Pancreas (tissue), 10 donors: ENCODE data around the gene RBBP8NL. TPM values are rescaled to one million over a fixed set of nuclear protein-coding genes. Genes with fewer than 3 reads are reported as not detected.

Experiments
- ATAC-seq, 4 donors: fragments of 200-7000 bp; cut with Tn5 transposase; one replicate each; pipeline versions ENCODE4 v1.8.0 to v1.9.1; 2020; ENCODE audit warnings: mild to moderate bottlenecking in 4 of 4, moderate library complexity in 4 of 4
- DNase-seq, 6 donors: peaks; one replicate each; pipeline ENCODE4 v3.0.0-alpha.2; 2020
- FAIRE-seq: peaks from 2 replicates; lab custom pipeline; 2012; peaks lifted over from hg19 to GRCh38; lab: Jason Lieb, UNC
- H3K27ac ChIP-seq, 4 donors: fragments of 200-600 bp; sonication (generic); 1 replicate in 3 of 4; 2 replicates in 1 of 4; pipeline versions ENCODE4 v1.5.0 to v1.8.0; 2020
- H3K27me3 ChIP-seq, 4 donors: fragments of 200-600 bp; one replicate each; pipeline ENCODE4 v1.8.0; 2021
- H3K36me3 ChIP-seq, 3 donors: fragments of 200-600 bp; sonication (generic) in 1 of 3; one replicate each; pipeline versions ENCODE4 v1.5.0 to v1.8.0; 2020 to 2021
- H3K4me1 ChIP-seq, 3 donors: fragments of 200-600 bp; one replicate each; pipeline ENCODE4 v1.8.0; 2021
- H3K4me3 ChIP-seq, 4 donors: fragments of 200-600 bp; sonication (generic) in 2 of 4; one replicate each; pipeline versions ENCODE4 v1.5.0 to v1.8.0; 2020 to 2021
- H3K9me3 ChIP-seq, 4 donors: fragments of 200-600 bp; one replicate each; pipeline ENCODE4 v1.8.0; 2021
- WGBS, 2 donors: extraction: QIAGEN DNeasy Blood & Tissue Kit; methylation state at CpG; one replicate each; pipeline ENCODE4 v1.1.7; 2013; 5-methylcytosine and 5-hydroxymethylcytosine counted together
- intact Hi-C, 3 donors: fragments of 100-400 bp; cut with DNase I; formaldehyde crosslinking; loops; one replicate each; pipeline versions ENCODE4 v1.11.1 to v1.14.2; 2022
- polyA plus RNA-seq, 2 donors: library from polyadenylated mRNA; stranded (reverse); fragments of 200-250 nt; gene quantifications; one replicate each; pipeline ENCODE4 v1.2.3, GENCODE V29; 2013
- total RNA-seq, 6 donors: library from RNA; stranded (reverse); fragmentation: NEBNext Ultra II Directional in 4 of 6; extraction: Animal tissue kit (Norgen Biotek cat#: 25700) in 4 of 6; gene quantifications; one replicate each; pipeline versions ENCODE4 v1.2.1 to v1.2.4, GENCODE V29; 2021 to 2023
- TF ChIP-seq, protein P1 (sequence below), 4 donors: fragments of 200-600 bp; sonication (generic) in 3 of 4; IDR thresholded peaks; one replicate each; pipeline versions ENCODE4 v1.5.0 to v1.8.0; 2021; ENCODE audit warnings: antibody characterized with exemption in 4 of 4
- donor health status: healthy with polysubstance abuse.
- donor health status: DM: no; HTN: no; CAD: no; lungs with moderate emphysema.
- donor health status: DM: no; HTN: no; CAD: no.
- donor health status: control.
- donor health status: control.
- donor health status: Bipolar disorder and iron deficiency.
- donor health status: DM: yes; HTN: yes; CAD: no.
- donor health status: DM: no; HTN: no; CAD: no.
- donor health status: DM: no; HTN: no; CAD: no.
- donor health status: DM: yes; HTN: yes; CAD: no.

Gene RBBP8NL
- total and polyA plus RNA-seq, 8 donors, result 0.66 to 4.8 (median 1.3) TPM

DNA sequence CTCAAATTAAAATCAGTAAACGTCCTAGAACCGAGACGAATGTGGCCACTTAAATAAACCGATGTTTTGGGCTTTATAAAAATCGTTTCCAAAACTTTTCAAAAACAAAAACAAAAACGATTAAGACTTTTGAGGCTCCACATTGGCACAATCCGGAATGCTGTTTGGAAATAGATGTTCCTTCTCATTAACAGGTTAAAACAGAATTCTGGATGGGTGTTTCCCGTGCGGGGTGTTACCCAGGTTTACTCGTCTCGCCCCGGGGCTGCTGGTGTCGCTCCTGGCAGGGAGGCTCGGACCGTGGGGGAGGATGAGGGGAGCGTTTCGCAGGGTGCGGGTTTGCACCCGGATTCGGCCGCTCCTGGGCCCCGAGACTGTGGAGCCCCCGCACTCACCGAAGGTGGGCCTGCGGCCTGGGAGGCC is 47.3 kb upstream of the RBBP8NL start:
- Histone ChIP-seq H3K9me3 (no peaks in the 10 kb centered on the region), H3K36me3 (no peaks in the 10 kb centered on the region), H3K27ac (no peak overlapping the region), H3K27me3 (peaks cover 0 to 34% (median 9%) of the 10 kb centered on the region in 4 donors), H3K4me1 (peaks cover 0 to 7% (median 0%) of the 10 kb centered on the region in 3 donors), H3K4me3 (no peak overlapping the region)
- TF ChIP-seq, protein P1, sequence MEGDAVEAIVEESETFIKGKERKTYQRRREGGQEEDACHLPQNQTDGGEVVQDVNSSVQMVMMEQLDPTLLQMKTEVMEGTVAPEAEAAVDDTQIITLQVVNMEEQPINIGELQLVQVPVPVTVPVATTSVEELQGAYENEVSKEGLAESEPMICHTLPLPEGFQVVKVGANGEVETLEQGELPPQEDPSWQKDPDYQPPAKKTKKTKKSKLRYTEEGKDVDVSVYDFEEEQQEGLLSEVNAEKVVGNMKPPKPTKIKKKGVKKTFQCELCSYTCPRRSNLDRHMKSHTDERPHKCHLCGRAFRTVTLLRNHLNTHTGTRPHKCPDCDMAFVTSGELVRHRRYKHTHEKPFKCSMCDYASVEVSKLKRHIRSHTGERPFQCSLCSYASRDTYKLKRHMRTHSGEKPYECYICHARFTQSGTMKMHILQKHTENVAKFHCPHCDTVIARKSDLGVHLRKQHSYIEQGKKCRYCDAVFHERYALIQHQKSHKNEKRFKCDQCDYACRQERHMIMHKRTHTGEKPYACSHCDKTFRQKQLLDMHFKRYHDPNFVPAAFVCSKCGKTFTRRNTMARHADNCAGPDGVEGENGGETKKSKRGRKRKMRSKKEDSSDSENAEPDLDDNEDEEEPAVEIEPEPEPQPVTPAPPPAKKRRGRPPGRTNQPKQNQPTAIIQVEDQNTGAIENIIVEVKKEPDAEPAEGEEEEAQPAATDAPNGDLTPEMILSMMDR (IDR thresholded peaks at IDR 0.05), result no peak
- DNase-seq, result no peak
- intact Hi-C loops, result no loop called here
- FAIRE-seq, result no peak
- no peak for ATAC-seq
- WGBS, 2 donors, result 15% methylated on average over 25 of the region's 25 CpGs

DNA sequence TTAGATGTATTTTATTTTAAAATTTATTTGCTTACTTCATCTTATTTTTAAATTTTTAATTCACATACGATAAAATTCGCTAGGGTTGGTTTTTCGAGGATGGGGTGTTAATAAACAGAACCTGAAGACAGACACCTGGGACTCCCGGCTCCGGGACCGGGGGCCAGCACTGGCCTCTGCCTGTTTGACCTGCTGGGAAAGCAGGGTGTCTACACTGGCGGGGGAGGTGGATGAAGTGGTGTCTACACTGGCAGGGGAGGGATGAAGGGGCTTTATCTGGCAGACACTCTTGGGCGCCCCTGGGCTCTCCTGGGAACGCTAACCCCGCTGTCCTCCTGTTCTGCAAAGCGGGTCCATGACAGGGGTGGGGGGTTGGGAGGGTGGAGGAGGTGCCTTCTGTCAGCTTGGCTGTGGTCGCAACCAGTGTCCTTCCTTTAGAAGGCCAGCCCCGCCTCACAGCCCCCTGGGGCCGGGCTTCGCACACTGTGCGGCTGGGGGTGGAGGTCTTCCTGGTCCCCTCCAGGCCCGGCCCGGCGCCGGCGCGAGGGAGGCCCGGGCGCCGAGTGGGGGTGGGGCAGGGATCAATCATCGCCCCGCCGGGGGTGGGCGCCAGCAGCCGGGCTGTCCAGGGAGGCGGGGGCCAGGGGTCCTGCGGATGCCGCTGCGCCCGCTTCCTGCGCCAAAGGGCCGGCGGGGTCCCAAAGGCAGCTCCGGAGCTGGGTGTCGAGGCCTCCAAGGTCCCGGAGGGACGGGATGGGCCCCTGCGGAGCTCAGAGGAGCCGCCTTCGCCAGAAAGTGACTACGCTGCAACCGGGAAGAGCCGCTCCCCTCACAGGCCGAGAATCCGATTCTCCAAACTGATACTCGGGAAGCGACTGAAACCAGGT is 46.6 kb upstream of the RBBP8NL start:
- no peak overlapping the region for H3K4me3 ChIP-seq
- DNase-seq (no peak), ATAC-seq (no peak), FAIRE-seq (no peak)
- H3K36me3 ChIP-seq, result no peaks in the 10 kb centered on the region
- peaks cover 0 to 34% (median 9%) of the 10 kb centered on the region in 4 donors for H3K27me3 ChIP-seq
- 28 to 40% methylated on average over 36 to 52 of the region's 52 CpGs for WGBS, 2 donors
- H3K4me1 ChIP-seq, result peaks cover 0 to 7% (median 0%) of the 10 kb centered on the region in 3 donors
- no peak overlapping the region for H3K27ac ChIP-seq
- H3K9me3 ChIP-seq, result no peaks in the 10 kb centered on the region
- intact Hi-C loops, result no loop called here
- TF ChIP-seq, protein P1 (IDR thresholded peaks at IDR 0.05), result no peak

DNA sequence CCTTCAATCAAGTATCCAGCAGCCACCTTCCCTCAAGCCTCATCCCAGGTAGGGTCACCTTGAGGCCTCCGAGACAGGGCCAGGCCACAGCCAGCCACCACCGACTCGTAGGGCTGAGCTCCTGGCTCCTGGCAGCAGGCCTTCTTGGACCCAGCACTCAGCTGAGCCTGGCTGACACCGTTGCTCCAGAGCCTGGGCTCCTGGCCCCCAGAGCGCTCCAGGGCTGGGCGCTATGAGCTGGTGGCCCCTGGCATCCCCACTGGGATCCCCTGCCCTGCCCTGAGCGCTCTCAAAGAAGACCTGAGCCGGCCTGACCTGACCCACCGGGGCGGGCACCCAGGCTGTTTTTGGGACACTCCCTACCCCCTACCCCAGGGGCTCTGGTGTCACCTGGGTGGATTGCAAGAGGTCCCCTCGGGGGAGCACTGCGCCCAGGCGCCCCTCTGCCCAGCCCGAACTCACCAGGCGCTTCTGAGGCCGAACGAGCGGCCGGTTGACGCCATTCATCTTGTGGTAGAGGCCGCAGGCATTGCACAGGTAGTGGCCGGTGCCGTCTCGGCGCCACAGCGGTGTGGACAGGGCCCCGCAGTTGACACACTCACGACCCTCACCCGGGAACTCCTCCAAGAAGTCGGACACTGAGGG is 45.7 kb upstream of the RBBP8NL start:
- WGBS, 2 donors, result 78 to 82% methylated on average over 29 to 30 of the region's 30 CpGs
- no peak overlapping the region for H3K27ac ChIP-seq
- H3K4me3 ChIP-seq, result no peak overlapping the region
- H3K27me3 ChIP-seq, result peaks cover 0 to 29% (median 9%) of the 10 kb centered on the region in 4 donors
- H3K9me3 ChIP-seq, result no peaks in the 10 kb centered on the region
- H3K4me1 ChIP-seq, result peaks cover 0 to 7% (median 0%) of the 10 kb centered on the region in 3 donors
- no peak for DNase-seq
- ATAC-seq, result no peak
- no peaks in the 10 kb centered on the region for H3K36me3 ChIP-seq
- TF ChIP-seq, protein P1 (IDR thresholded peaks at IDR 0.05), result no peak
- no peak for FAIRE-seq
- intact Hi-C loops, result no loop called here

DNA sequence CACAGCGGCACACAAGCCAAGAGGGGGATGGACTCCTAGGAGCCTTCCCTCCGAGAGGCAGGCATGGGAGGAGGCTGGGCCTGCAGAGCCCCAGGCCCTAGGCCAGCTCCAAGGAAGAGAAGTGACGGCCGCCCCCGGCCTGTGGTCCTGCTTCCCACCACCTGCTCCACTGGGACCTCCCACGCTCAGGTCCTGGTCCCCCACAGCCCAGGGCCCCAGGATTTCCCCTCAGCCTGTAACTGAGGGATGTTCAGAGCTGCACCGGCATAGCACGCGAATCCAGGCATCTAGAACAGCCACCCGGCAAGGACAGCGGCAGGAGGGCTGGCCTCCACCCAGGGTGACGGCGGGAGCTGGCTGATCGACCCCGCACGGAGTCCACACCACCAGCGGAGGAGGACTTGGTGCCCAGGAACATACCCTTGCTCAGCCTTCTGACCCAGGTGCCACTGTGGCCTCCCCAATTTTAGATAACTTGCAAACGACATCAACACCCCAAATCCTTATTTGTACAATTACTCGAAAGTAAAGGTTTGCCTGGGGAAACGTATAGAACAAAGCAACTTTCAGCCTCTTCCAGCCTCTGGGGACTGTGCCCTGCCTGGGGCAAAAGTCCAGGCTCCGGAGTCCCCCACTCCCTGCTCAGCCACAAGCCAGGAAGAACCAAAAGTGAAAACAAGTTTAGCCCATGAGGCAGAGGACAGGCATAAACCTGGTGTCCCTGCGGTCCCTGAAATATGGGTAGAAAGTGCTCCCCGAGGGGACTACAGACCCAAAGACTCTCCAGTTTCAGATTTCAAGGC is 45.0 kb upstream of the RBBP8NL start:
- intact Hi-C loops, result no loop called here
- Histone ChIP-seq H3K9me3 (no peaks in the 10 kb centered on the region), H3K27me3 (peaks cover 0 to 22% (median 7%) of the 10 kb centered on the region in 4 donors), H3K36me3 (no peaks in the 10 kb centered on the region), H3K27ac (no peak overlapping the region), H3K4me3 (no peak overlapping the region), H3K4me1 (peaks cover 0 to 7% (median 0%) of the 10 kb centered on the region in 3 donors)
- TF ChIP-seq, protein P1 (IDR thresholded peaks at IDR 0.05), result no peak
- WGBS, 2 donors, result 82 to 86% methylated on average over 23 of the region's 23 CpGs
- ATAC-seq (no peak), DNase-seq (no peak), FAIRE-seq (no peak)
